ENCODE data around the gene CHRNB1. TPM values are rescaled to one million over a fixed set of nuclear protein-coding genes. Genes with fewer than 3 reads are reported as not detected.

The CHRNB1 gene
- 10 to 100 TPM in 3 of 4 donors, 1 to 10 TPM in 1; 6.5 to 16.0 (median 13.5) TPM for total RNA-seq

- no peak for TF ChIP-seq EP300 (IDR thresholded peaks at IDR 0.05)
- TF ChIP-seq POLR2A (IDR thresholded peaks at IDR 0.05), result no peak
- no peak for TF ChIP-seq CTCF (IDR thresholded peaks at IDR 0.05)
- Histone ChIP-seq H3K9me3 (no peaks in the 10 kb centered on the region), H3K4me1 (peaks cover 0 to 38% (median 18%) of the 10 kb centered on the region in 4 donors), H3K27ac (peak within 1 kb of the TSS in 1 of 4 donors; percentile 34), H3K27me3 (peaks cover 0 to 72% of the 10 kb centered on the region in 2 donors), H3K4me3 (peak within 1 kb of the TSS in 3 of 4 donors; percentile 8 to 43 (median 27)), H3K36me3 (no peaks in the 10 kb centered on the region)
- peak in 1 of 2 donors; percentile 57 for DNase-seq (ENCODE audit: low spot score in 2 of 2)
- WGBS, 2 donors, result 5 to 11% methylated on average over 32 to 47 of the region's 51 CpGs
Observed at GRCh38 chr17:7444682-7445618, at the start of gene CHRNB1. CHRNB1 (plus strand) TSS chr17:7445061; CDS start chr17:7445128, 67 bp downstream.

GRCh38 chr17:7396147-7396546, 48.7 kb upstream of the CHRNB1 start:
- Histone ChIP-seq H3K27ac (no peak overlapping the region), H3K36me3 (peaks cover 0 to 19% (median 0%) of the 10 kb centered on the region in 3 donors), H3K27me3 (no peaks in the 10 kb centered on the region), H3K9me3 (no peaks in the 10 kb centered on the region), H3K4me3 (no peak overlapping the region), H3K4me1 (peaks cover 0 to 32% (median 15%) of the 10 kb centered on the region in 4 donors)
- WGBS, 2 donors, result 87 to 89% methylated on average over 4 of the region's 4 CpGs
- TF ChIP-seq CTCF (IDR thresholded peaks at IDR 0.05) (no peak), POLR2A (IDR thresholded peaks at IDR 0.05) (no peak), EP300 (IDR thresholded peaks at IDR 0.05) (no peak)
- DNase-seq (ENCODE audit: low spot score in 2 of 2), result no peak

- Histone ChIP-seq H3K9me3 (no peaks in the 10 kb centered on the region), H3K4me1 (peaks cover 0 to 39% (median 23%) of the 10 kb centered on the region in 4 donors), H3K36me3 (peaks cover 0 to 5% (median 0%) of the 10 kb centered on the region in 3 donors), H3K27me3 (no peaks in the 10 kb centered on the region), H3K27ac (no peak overlapping the region), H3K4me3 (no peak overlapping the region)
- DNase-seq (ENCODE audit: low spot score in 2 of 2), result no peak
- WGBS, 2 donors, result 86 to 89% methylated on average over 2 of the region's 2 CpGs
- TF ChIP-seq CTCF (IDR thresholded peaks at IDR 0.05), result no peak
- no peak for TF ChIP-seq POLR2A (IDR thresholded peaks at IDR 0.05)
- no peak for TF ChIP-seq EP300 (IDR thresholded peaks at IDR 0.05)
Observed at GRCh38 chr17:7398612-7399011, 46.2 kb upstream of the CHRNB1 start.

GRCh38 chr17:7403043-7403726, 41.7 kb upstream of the CHRNB1 start:
- H3K36me3 ChIP-seq, result peaks cover 0 to 10% (median 0%) of the 10 kb centered on the region in 3 donors
- 7 to 14% methylated on average over 6 to 16 of the region's 16 CpGs for WGBS, 2 donors
- peaks cover 0 to 56% (median 21%) of the 10 kb centered on the region in 4 donors for H3K4me1 ChIP-seq
- peak overlapping the region; percentile 55 to 96 (median 66) for H3K4me3 ChIP-seq
- peak overlapping the region; percentile 85 to 98 (median 96) for H3K27ac ChIP-seq
- DNase-seq (ENCODE audit: low spot score in 2 of 2), result peak; percentile 56 to 57
- no peak for TF ChIP-seq EP300 (IDR thresholded peaks at IDR 0.05)
- TF ChIP-seq POLR2A (IDR thresholded peaks at IDR 0.05), result no peak
- TF ChIP-seq CTCF (IDR thresholded peaks at IDR 0.05), result no peak
- H3K27me3 ChIP-seq, result no peaks in the 10 kb centered on the region
- no peaks in the 10 kb centered on the region for H3K9me3 ChIP-seq

Measured in tibial nerve (tissue), 4 donors.